WTC11 (cell line): ENCODE results near the gene UTP14A. TPM values are rescaled to one million over a fixed set of nuclear protein-coding genes. Genes with fewer than 3 reads are reported as not detected.

Experiments used
- ELF4 ChIP-seq: sonication (generic); formaldehyde crosslinking; IDR thresholded peaks from 2 replicates; pipeline ENCODE4 v1.8.1; 2022; ENCODE audit warnings: low read depth, mild to moderate bottlenecking, moderate library complexity, missing genetic modification reagents
- FOXP1 ChIP-seq: sonication (generic); formaldehyde crosslinking; IDR thresholded peaks from 2 replicates; pipeline ENCODE4 v1.8.0; 2022; ENCODE audit warnings: missing genetic modification reagents, mild to moderate bottlenecking, moderate library complexity, borderline replicate concordance
- SMAD3 ChIP-seq: sonication (generic); formaldehyde crosslinking; IDR thresholded peaks from 2 replicates; pipeline ENCODE4 v1.8.0; 2022; ENCODE audit warnings: missing genetic modification reagents, mild to moderate bottlenecking, borderline replicate concordance
- SMAD4 ChIP-seq: sonication (generic); formaldehyde crosslinking; IDR thresholded peaks from 2 replicates; pipeline ENCODE4 v1.8.0; 2022; ENCODE audit warnings: mild to moderate bottlenecking, missing genetic modification reagents
- total RNA-seq: library from RNA; stranded (reverse); gene quantifications from 3 replicates; pipeline ENCODE4 v1.2.3, GENCODE V29; 2021
- TF ChIP-seq, protein P1 (sequence below): sonication (generic); formaldehyde crosslinking; IDR thresholded peaks from 2 replicates; pipeline ENCODE4 v1.8.0; 2022; ENCODE audit warnings: missing genetic modification reagents
- TF ChIP-seq, protein P2 (sequence below): fragments of 250-450 bp; sonication (Bioruptor Pico); IDR thresholded peaks from 2 replicates; pipeline ENCODE4 v1.9.0; 2021; ENCODE audit warnings: mild to moderate bottlenecking, borderline replicate concordance

UTP14A gene
- total RNA-seq, 1 experiment from 2014 or later, result 17.4 TPM

GRCh38 chrX:129976441-129976840, 70.5 kb downstream of the UTP14A start (continued):
- TF ChIP-seq, protein P1, sequence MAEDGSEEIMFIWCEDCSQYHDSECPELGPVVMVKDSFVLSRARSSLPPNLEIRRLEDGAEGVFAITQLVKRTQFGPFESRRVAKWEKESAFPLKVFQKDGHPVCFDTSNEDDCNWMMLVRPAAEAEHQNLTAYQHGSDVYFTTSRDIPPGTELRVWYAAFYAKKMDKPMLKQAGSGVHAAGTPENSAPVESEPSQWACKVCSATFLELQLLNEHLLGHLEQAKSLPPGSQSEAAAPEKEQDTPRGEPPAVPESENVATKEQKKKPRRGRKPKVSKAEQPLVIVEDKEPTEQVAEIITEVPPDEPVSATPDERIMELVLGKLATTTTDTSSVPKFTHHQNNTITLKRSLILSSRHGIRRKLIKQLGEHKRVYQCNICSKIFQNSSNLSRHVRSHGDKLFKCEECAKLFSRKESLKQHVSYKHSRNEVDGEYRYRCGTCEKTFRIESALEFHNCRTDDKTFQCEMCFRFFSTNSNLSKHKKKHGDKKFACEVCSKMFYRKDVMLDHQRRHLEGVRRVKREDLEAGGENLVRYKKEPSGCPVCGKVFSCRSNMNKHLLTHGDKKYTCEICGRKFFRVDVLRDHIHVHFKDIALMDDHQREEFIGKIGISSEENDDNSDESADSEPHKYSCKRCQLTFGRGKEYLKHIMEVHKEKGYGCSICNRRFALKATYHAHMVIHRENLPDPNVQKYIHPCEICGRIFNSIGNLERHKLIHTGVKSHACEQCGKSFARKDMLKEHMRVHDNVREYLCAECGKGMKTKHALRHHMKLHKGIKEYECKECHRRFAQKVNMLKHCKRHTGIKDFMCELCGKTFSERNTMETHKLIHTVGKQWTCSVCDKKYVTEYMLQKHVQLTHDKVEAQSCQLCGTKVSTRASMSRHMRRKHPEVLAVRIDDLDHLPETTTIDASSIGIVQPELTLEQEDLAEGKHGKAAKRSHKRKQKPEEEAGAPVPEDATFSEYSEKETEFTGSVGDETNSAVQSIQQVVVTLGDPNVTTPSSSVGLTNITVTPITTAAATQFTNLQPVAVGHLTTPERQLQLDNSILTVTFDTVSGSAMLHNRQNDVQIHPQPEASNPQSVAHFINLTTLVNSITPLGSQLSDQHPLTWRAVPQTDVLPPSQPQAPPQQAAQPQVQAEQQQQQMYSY (CRISPR knock-in tag), result no peak
- no peak for TF ChIP-seq SMAD3
- no peak for TF ChIP-seq SMAD4 (CRISPR knock-in tag)
- no peak for TF ChIP-seq ELF4 (CRISPR knock-in tag)
- TF ChIP-seq, protein P2, sequence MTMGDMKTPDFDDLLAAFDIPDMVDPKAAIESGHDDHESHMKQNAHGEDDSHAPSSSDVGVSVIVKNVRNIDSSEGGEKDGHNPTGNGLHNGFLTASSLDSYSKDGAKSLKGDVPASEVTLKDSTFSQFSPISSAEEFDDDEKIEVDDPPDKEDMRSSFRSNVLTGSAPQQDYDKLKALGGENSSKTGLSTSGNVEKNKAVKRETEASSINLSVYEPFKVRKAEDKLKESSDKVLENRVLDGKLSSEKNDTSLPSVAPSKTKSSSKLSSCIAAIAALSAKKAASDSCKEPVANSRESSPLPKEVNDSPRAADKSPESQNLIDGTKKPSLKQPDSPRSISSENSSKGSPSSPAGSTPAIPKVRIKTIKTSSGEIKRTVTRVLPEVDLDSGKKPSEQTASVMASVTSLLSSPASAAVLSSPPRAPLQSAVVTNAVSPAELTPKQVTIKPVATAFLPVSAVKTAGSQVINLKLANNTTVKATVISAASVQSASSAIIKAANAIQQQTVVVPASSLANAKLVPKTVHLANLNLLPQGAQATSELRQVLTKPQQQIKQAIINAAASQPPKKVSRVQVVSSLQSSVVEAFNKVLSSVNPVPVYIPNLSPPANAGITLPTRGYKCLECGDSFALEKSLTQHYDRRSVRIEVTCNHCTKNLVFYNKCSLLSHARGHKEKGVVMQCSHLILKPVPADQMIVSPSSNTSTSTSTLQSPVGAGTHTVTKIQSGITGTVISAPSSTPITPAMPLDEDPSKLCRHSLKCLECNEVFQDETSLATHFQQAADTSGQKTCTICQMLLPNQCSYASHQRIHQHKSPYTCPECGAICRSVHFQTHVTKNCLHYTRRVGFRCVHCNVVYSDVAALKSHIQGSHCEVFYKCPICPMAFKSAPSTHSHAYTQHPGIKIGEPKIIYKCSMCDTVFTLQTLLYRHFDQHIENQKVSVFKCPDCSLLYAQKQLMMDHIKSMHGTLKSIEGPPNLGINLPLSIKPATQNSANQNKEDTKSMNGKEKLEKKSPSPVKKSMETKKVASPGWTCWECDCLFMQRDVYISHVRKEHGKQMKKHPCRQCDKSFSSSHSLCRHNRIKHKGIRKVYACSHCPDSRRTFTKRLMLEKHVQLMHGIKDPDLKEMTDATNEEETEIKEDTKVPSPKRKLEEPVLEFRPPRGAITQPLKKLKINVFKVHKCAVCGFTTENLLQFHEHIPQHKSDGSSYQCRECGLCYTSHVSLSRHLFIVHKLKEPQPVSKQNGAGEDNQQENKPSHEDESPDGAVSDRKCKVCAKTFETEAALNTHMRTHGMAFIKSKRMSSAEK (CRISPR knock-in tag), result no peak
- TF ChIP-seq FOXP1 (CRISPR knock-in tag), result no peak

Other genes with a start within 250 kb of the UTP14A start
- gene XPNPEP2, start 167.2 kb upstream of the UTP14A start, total RNA-seq, result 0.05 to 0.11 TPM (median 0.07 TPM) in 3 replicates
- 0.22 to 0.57 TPM (median 0.25 TPM) in 3 replicates for gene SASH3, start 126.2 kb upstream of the UTP14A start, total RNA-seq
- 23.0 to 25.0 TPM (median 24.3 TPM) in 3 replicates for gene ZDHHC9, start 62.3 kb upstream of the UTP14A start, total RNA-seq
- gene BCORL1, start 76.5 kb downstream of the UTP14A start, total RNA-seq, result 9.3 to 12.0 TPM (median 9.6 TPM) in 3 replicates
- 1.7 to 1.9 TPM (median 1.9 TPM) in 3 replicates for gene ELF4, start 204.3 kb downstream of the UTP14A start, total RNA-seq